ENCODE results near the gene KCTD8. TPM values are rescaled to one million over a fixed set of nuclear protein-coding genes. Genes with fewer than 3 reads are reported as not detected.

Gene KCTD8
- total RNA-seq, 4 donors from 2014 or later: 0.66 to 2.4 (median 1.5) TPM

DNA sequence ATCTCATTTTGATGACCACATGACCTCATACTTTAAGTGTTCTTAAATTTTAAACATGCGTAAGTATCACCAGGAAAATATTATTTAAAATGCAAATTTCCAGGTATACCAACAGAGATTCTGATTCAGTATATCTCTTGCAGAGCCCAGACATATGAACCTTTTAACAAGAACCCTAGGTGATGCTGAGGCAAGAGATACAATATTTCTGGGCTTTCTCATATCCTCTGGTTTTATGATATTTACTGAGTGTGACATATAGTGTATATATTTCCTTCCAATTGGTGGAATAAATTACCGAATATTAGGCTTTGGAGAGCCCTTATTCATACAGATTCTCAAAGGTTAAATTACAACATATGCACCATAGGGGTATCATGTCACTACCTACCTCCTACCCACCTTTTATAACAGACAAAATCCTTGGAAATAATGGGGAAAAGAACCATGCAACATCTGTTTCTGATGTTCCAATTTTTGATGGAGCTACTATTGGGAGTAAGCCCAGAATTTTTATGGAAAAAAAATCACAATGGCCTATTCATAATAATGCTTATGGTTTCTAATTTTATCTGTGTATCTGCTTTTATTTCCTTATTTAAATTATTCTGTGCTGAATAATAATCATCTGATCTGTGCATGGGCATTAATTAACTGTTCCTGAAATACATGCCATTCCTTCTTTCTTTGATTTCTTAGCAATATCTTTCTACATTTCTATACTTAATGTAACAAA, 27.1 kb downstream of the KCTD8 start:
- Histone ChIP-seq H3K4me1 (no peaks in the 10 kb centered on the region), H3K9me3 (no peaks in the 10 kb centered on the region), H3K4me3 (no peak overlapping the region), H3K36me3 (no peaks in the 10 kb centered on the region), H3K27ac (replicated peaks in 1 of 4) (no peak overlapping the region), H3K27me3 (no peaks in the 10 kb centered on the region)
- DNase-seq (ENCODE audit: extremely low spot score): no peak
- intact Hi-C loops (cut with DNase I): no loop called here
- WGBS: 86% methylated on average over 2 of the region's 2 CpGs
- TF ChIP-seq POLR2AphosphoS5 (IDR thresholded peaks at IDR 0.05) (no peak), POLR2A (IDR thresholded peaks at IDR 0.05; ENCODE audit: low read depth) (no peak), EP300 (IDR thresholded peaks at IDR 0.05) (no peak), CTCF (IDR thresholded peaks at IDR 0.05) (no peak)

GRCh38 chr4:44415251-44415650, 33.4 kb downstream of the KCTD8 start:
- H3K4me3 ChIP-seq: no peak overlapping the region
- no peaks in the 10 kb centered on the region for H3K36me3 ChIP-seq
- 91% methylated on average over 1 of the region's 1 CpG for WGBS
- no peak for DNase-seq (ENCODE audit: extremely low spot score)
- H3K27me3 ChIP-seq: no peaks in the 10 kb centered on the region
- H3K27ac ChIP-seq (replicated peaks in 1 of 4): no peak overlapping the region
- no peak for TF ChIP-seq POLR2A (IDR thresholded peaks at IDR 0.05; ENCODE audit: low read depth)
- no peak for TF ChIP-seq EP300 (IDR thresholded peaks at IDR 0.05)
- TF ChIP-seq POLR2AphosphoS5 (IDR thresholded peaks at IDR 0.05): no peak
- no peak for TF ChIP-seq CTCF (IDR thresholded peaks at IDR 0.05)
- no peaks in the 10 kb centered on the region for H3K4me1 ChIP-seq
- H3K9me3 ChIP-seq: no peaks in the 10 kb centered on the region
- intact Hi-C loops (cut with DNase I): no loop called here

GRCh38 chr4:44368413-44369167, 80.0 kb downstream of the KCTD8 start:
- H3K4me1 ChIP-seq: no peaks in the 10 kb centered on the region
- 75% methylated on average over 3 of the region's 3 CpGs for WGBS
- no peaks in the 10 kb centered on the region for H3K9me3 ChIP-seq
- no peaks in the 10 kb centered on the region for H3K36me3 ChIP-seq
- no peak overlapping the region for H3K4me3 ChIP-seq
- H3K27me3 ChIP-seq: no peaks in the 10 kb centered on the region
- TF ChIP-seq POLR2A (IDR thresholded peaks at IDR 0.05; ENCODE audit: low read depth) (no peak), CTCF (IDR thresholded peaks at IDR 0.05) (no peak), POLR2AphosphoS5 (IDR thresholded peaks at IDR 0.05) (no peak), EP300 (IDR thresholded peaks at IDR 0.05) (no peak)
- intact Hi-C loops (cut with DNase I): no loop called here
- H3K27ac ChIP-seq (replicated peaks in 1 of 4): no peak overlapping the region
- no peak for DNase-seq (ENCODE audit: extremely low spot score)

- no peaks in the 10 kb centered on the region for H3K36me3 ChIP-seq
- intact Hi-C loops (cut with DNase I): no loop called here
- no peaks in the 10 kb centered on the region for H3K9me3 ChIP-seq
- WGBS: 87% methylated on average over 3 of the region's 3 CpGs
- no peak for DNase-seq (ENCODE audit: extremely low spot score)
- no peak for TF ChIP-seq EP300 (IDR thresholded peaks at IDR 0.05)
- no peak for TF ChIP-seq POLR2AphosphoS5 (IDR thresholded peaks at IDR 0.05)
- TF ChIP-seq POLR2A (IDR thresholded peaks at IDR 0.05; ENCODE audit: low read depth): no peak
- no peak for TF ChIP-seq CTCF (IDR thresholded peaks at IDR 0.05)
- no peak overlapping the region for H3K4me3 ChIP-seq
- no peak overlapping the region for H3K27ac ChIP-seq (replicated peaks in 1 of 4)
- no peaks in the 10 kb centered on the region for H3K4me1 ChIP-seq
- no peaks in the 10 kb centered on the region for H3K27me3 ChIP-seq
Observed at GRCh38 chr4:44354172-44354571, 94.4 kb downstream of the KCTD8 start.
